Endothelial cell of umbilical vein (primary cell): ENCODE results near the gene HNMT.

Experiments used
- MYC ChIP-seq: IDR thresholded peaks from one replicate; pipeline ENCODE4 v1.6.1; 2011; ENCODE audit warnings: mild to moderate bottlenecking, low read depth, low read length
- POLR2A ChIP-seq: IDR thresholded peaks from 2 replicates; pipeline ENCODE4 v1.6.1; 2012; ENCODE audit warnings: low read depth, mild to moderate bottlenecking, control low read depth, low read length
- POLR2AphosphoS5 ChIP-seq: IDR thresholded peaks from 2 replicates; pipeline ENCODE4 v1.6.1; 2012; ENCODE audit warnings: low read depth, mild to moderate bottlenecking, control low read depth, low read length, moderate library complexity; ENCODE audit not compliant: insufficient read depth
- TF ChIP-seq, protein P1 (sequence below): IDR thresholded peaks from 2 replicates; pipeline ENCODE4 v1.6.1; 2011; ENCODE audit not compliant: insufficient read depth, insufficient read length
- TF ChIP-seq, protein P2 (sequence below), 2 donors: IDR thresholded peaks; 1 replicate in 1 of 2; 2 replicates in 1 of 2; pipeline ENCODE4 v1.5.1; 2011; ENCODE audit warnings: low read length in 2 of 2, mild to moderate bottlenecking in 2 of 2, moderate library complexity in 2 of 2, control low read depth in 1 of 2, inconsistent platforms in 1 of 2, low read depth in 1 of 2; ENCODE audit not compliant: insufficient read depth in 1 of 2; ENCODE audit errors: extremely low read depth in 1 of 2

DNA sequence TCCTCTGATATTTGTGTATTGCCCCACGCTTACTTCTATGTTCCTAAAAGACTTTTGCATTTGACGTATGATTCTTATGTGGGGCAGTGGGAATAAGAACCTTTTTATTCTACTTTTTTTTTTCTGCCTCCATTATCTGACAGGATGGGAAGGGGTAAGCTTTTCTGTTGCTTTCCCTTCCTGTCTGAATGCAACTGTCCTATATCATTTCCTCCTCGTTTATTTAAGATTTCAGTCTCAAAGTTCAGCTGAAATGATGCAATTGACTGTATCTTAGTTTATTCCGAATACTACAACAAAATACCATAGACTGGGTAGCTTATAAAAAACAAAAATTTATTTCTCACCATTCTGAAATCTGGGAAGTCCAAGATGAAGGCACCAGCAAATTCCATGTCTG lies 24.1 kb upstream of the HNMT start:
- TF ChIP-seq, protein P1, sequence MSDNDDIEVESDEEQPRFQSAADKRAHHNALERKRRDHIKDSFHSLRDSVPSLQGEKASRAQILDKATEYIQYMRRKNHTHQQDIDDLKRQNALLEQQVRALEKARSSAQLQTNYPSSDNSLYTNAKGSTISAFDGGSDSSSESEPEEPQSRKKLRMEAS, result no peak
- TF ChIP-seq, protein P2, sequence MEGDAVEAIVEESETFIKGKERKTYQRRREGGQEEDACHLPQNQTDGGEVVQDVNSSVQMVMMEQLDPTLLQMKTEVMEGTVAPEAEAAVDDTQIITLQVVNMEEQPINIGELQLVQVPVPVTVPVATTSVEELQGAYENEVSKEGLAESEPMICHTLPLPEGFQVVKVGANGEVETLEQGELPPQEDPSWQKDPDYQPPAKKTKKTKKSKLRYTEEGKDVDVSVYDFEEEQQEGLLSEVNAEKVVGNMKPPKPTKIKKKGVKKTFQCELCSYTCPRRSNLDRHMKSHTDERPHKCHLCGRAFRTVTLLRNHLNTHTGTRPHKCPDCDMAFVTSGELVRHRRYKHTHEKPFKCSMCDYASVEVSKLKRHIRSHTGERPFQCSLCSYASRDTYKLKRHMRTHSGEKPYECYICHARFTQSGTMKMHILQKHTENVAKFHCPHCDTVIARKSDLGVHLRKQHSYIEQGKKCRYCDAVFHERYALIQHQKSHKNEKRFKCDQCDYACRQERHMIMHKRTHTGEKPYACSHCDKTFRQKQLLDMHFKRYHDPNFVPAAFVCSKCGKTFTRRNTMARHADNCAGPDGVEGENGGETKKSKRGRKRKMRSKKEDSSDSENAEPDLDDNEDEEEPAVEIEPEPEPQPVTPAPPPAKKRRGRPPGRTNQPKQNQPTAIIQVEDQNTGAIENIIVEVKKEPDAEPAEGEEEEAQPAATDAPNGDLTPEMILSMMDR (IDR thresholded peaks at IDR 0.05; ENCODE audit: extremely low read depth in 1 of 2, insufficient read depth in 1 of 2, low read depth in 1 of 2, low read length in 2 of 2), result no peak
- TF ChIP-seq MYC (no peak), POLR2A (no peak), POLR2AphosphoS5 (no peak)
